CD14-positive monocyte (primary cell): ENCODE results near the gene LGI2. TPM values are rescaled to one million over a fixed set of nuclear protein-coding genes. Genes with fewer than 3 reads are reported as not detected.

Experiments
- DNase-seq, 3 donors: peaks; one replicate each; pipeline ENCODE4 v3.0.0-alpha.2; 2011 to 2022
- H2AFZ ChIP-seq: 2 replicates; pipeline ENCODE4 v1.6.0; 2012; ENCODE audit warnings: mild to moderate bottlenecking, low read depth, low read length, inconsistent platforms; ENCODE audit not compliant: insufficient read depth, poor library complexity, severe bottlenecking
- H3K27ac ChIP-seq, 2 donors: 1 replicate in 1 of 2; 2 replicates in 1 of 2; pipeline ENCODE4 v1.5.1; 2012 to 2013; ENCODE audit warnings: low read length in 2 of 2, control low read depth in 1 of 2, inconsistent platforms in 1 of 2, low read depth in 1 of 2, mild to moderate bottlenecking in 1 of 2
- H3K27me3 ChIP-seq, 2 donors: one replicate each; pipeline versions ENCODE4 v1.6.0 to v1.6.1; 2011 to 2013; ENCODE audit warnings: low read length in 2 of 2; ENCODE audit not compliant: control insufficient read depth in 2 of 2, insufficient read depth in 2 of 2
- H3K36me3 ChIP-seq, 2 donors: replicated peaks in 1 of 2; 1 replicate in 1 of 2; 2 replicates in 1 of 2; pipeline versions ENCODE4 v1.5.1 to v1.6.1; 2012 to 2013; ENCODE audit warnings: low read length in 2 of 2, control low read depth in 1 of 2, inconsistent platforms in 1 of 2, mild to moderate bottlenecking in 1 of 2; ENCODE audit not compliant: insufficient read depth in 2 of 2, control insufficient read depth in 1 of 2
- H3K4me1 ChIP-seq, 2 donors: 1 replicate in 1 of 2; 2 replicates in 1 of 2; pipeline versions ENCODE4 v1.5.1 to v1.6.1; 2012 to 2013; ENCODE audit warnings: low read length in 2 of 2, control low read depth in 1 of 2, inconsistent platforms in 1 of 2, mild to moderate bottlenecking in 1 of 2, moderate library complexity in 1 of 2; ENCODE audit not compliant: insufficient read depth in 2 of 2, control insufficient read depth in 1 of 2
- H3K4me2 ChIP-seq: replicated peaks from 2 replicates; pipeline ENCODE3; 2012; ENCODE audit warnings: low read length, moderate library complexity, mild to moderate bottlenecking; ENCODE audit not compliant: poor library complexity, severe bottlenecking; ENCODE audit errors: extremely low read depth
- H3K4me3 ChIP-seq, 3 experiments: fragments of 200-600 bp in 1 of 3; sonication (generic) in 1 of 3; replicated peaks in 1 of 3; 1 replicate in 2 of 3; 2 replicates in 1 of 3; pipeline ENCODE4 v1.5.1; 2011 to 2013; ENCODE audit warnings: low read length in 3 of 3, mild to moderate bottlenecking in 3 of 3, control low read depth in 2 of 3, low read depth in 2 of 3, inconsistent platforms in 1 of 3, moderate library complexity in 1 of 3
- H3K79me2 ChIP-seq: 2 replicates; pipeline ENCODE4 v1.6.0; 2012; ENCODE audit warnings: mild to moderate bottlenecking, control low read depth, inconsistent platforms, low read length, moderate library complexity; ENCODE audit not compliant: insufficient read depth
- H3K9ac ChIP-seq: 2 replicates; pipeline ENCODE4 v1.6.0; 2017; ENCODE audit warnings: low read length, mild to moderate bottlenecking; ENCODE audit not compliant: insufficient read depth, poor library complexity, severe bottlenecking
- H3K9me3 ChIP-seq, 2 donors: replicated peaks in 1 of 2; 1 replicate in 1 of 2; 2 replicates in 1 of 2; pipeline versions ENCODE4 v1.5.1 to v1.6.1; 2012 to 2013; ENCODE audit warnings: low read length in 2 of 2, control low read depth in 1 of 2; ENCODE audit not compliant: control insufficient read depth in 1 of 2, insufficient read depth in 1 of 2
- H4K20me1 ChIP-seq: 2 replicates; pipeline ENCODE4 v1.6.0; 2012; ENCODE audit warnings: mild to moderate bottlenecking, low read length, control low read depth, moderate library complexity; ENCODE audit not compliant: insufficient read depth
- H3K27ac Mint-ChIP-seq, 7 donors: one replicate each; pipeline ENCODE4 v1.8.0; 2020; ENCODE audit warnings: mild to moderate bottlenecking in 7 of 7, mixed read lengths in 7 of 7, moderate library complexity in 6 of 7, inconsistent platforms in 2 of 7
- H3K27me3 Mint-ChIP-seq, 3 donors: one replicate each; pipeline ENCODE4 v1.8.0; 2021 to 2022; ENCODE audit warnings: low read depth in 3 of 3, mild to moderate bottlenecking in 3 of 3, mixed read lengths in 3 of 3, moderate library complexity in 3 of 3, inconsistent platforms in 1 of 3
- H3K36me3 Mint-ChIP-seq, 2 donors: one replicate each; pipeline ENCODE4 v1.8.0; 2020; ENCODE audit warnings: mixed read lengths in 2 of 2, inconsistent platforms in 1 of 2, mild to moderate bottlenecking in 1 of 2
- H3K4me1 Mint-ChIP-seq: one replicate; pipeline ENCODE4 v1.8.0; 2020; ENCODE audit warnings: mild to moderate bottlenecking, mixed read lengths
- H3K4me3 Mint-ChIP-seq, 2 donors: one replicate each; pipeline ENCODE4 v1.8.0; 2020; ENCODE audit warnings: mild to moderate bottlenecking in 2 of 2, mixed read lengths in 2 of 2, moderate library complexity in 1 of 2
- H3K9me3 Mint-ChIP-seq, 7 donors: one replicate each; pipeline ENCODE4 v1.8.0; 2020 to 2022; ENCODE audit warnings: mixed read lengths in 7 of 7, mild to moderate bottlenecking in 6 of 7, moderate library complexity in 6 of 7, inconsistent platforms in 2 of 7
- WGBS: methylation state at CpG from one replicate; pipeline ENCODE4 v1.1.5; 2013; ENCODE audit warnings: missing lambda C conversion rate; ENCODE audit not compliant: insufficient coverage; 5-methylcytosine and 5-hydroxymethylcytosine counted together
- intact Hi-C, 2 donors: fragments of 100-400 bp; cut with micrococcal nuclease; formaldehyde crosslinking; loops; one replicate each; pipeline versions ENCODE4 v1.15.0 to v1.15.1; 2023
- polyA plus RNA-seq, 3 donors: library from polyadenylated mRNA; depleted of rRNA in 1 of 3; unstranded in 2 of 3; stranded (reverse) in 1 of 3; fragments of 300-500 nt in 2 of 3; fragments of >200 nt in 1 of 3; fragmentation: Illumina TruSeq in 2 of 3; gene quantifications; 1 replicate in 2 of 3; 2 replicates in 1 of 3; pipeline ENCODE4 v1.2.3, GENCODE V29; 2012 to 2021
- TF ChIP-seq, protein P1 (sequence below): fragments of 200-600 bp; IDR thresholded peaks from one replicate; pipeline ENCODE4 v1.8.0; 2022; ENCODE audit warnings: antibody characterized with exemption, mild to moderate bottlenecking

LGI2 gene
- polyA plus RNA-seq, 3 donors = 0.30 to 0.33 TPM; not detected in 1

DNA sequence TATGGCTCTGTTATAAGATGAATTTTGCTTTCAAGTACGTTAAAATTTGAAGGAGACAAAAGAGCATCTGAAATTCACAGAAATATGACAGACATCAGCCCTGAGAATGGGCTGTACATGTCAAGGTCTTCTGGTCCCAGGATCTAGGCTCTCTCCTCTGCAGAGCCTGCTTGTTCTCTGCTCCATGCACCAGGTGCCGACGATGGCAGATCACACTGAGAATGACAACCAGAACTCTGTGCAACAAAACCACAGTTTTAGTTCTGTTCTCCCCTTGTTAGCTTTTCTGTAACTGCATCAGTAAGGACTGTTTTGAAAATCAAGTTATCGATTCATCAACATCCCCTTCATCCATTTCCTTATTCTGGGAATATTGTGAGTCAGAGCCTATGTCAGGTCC is 30.9 kb upstream of the LGI2 start:
- H4K20me1 ChIP-seq = no peaks in the 10 kb centered on the region
- H3K36me3 ChIP-seq = no peaks in the 10 kb centered on the region
- H3K79me2 ChIP-seq = no peaks in the 10 kb centered on the region
- TF ChIP-seq, protein P1, sequence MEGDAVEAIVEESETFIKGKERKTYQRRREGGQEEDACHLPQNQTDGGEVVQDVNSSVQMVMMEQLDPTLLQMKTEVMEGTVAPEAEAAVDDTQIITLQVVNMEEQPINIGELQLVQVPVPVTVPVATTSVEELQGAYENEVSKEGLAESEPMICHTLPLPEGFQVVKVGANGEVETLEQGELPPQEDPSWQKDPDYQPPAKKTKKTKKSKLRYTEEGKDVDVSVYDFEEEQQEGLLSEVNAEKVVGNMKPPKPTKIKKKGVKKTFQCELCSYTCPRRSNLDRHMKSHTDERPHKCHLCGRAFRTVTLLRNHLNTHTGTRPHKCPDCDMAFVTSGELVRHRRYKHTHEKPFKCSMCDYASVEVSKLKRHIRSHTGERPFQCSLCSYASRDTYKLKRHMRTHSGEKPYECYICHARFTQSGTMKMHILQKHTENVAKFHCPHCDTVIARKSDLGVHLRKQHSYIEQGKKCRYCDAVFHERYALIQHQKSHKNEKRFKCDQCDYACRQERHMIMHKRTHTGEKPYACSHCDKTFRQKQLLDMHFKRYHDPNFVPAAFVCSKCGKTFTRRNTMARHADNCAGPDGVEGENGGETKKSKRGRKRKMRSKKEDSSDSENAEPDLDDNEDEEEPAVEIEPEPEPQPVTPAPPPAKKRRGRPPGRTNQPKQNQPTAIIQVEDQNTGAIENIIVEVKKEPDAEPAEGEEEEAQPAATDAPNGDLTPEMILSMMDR = no peak
- H3K4me2 ChIP-seq = no peak overlapping the region
- WGBS = 87% methylated on average over 3 of the region's 4 CpGs
- no peak overlapping the region for H3K4me3 Mint-ChIP-seq
- H3K27ac ChIP-seq = no peak overlapping the region
- no peak for DNase-seq
- peaks cover 0 to 2% (median 1%) of the 10 kb centered on the region in 3 donors for H3K27me3 Mint-ChIP-seq
- H3K9ac ChIP-seq = no peak overlapping the region
- no peaks in the 10 kb centered on the region for H3K27me3 ChIP-seq
- no peaks in the 10 kb centered on the region for H3K9me3 ChIP-seq
- H3K36me3 Mint-ChIP-seq = no peaks in the 10 kb centered on the region
- no peaks in the 10 kb centered on the region for H3K4me1 ChIP-seq
- no peak overlapping the region for H3K4me3 ChIP-seq
- H3K9me3 Mint-ChIP-seq = peaks cover 0 to 6% (median 0%) of the 10 kb centered on the region in 7 donors
- intact Hi-C loops = no loop called here
- no peak overlapping the region for H2AFZ ChIP-seq
- H3K4me1 Mint-ChIP-seq = no peaks in the 10 kb centered on the region
- no peak overlapping the region for H3K27ac Mint-ChIP-seq

DNA sequence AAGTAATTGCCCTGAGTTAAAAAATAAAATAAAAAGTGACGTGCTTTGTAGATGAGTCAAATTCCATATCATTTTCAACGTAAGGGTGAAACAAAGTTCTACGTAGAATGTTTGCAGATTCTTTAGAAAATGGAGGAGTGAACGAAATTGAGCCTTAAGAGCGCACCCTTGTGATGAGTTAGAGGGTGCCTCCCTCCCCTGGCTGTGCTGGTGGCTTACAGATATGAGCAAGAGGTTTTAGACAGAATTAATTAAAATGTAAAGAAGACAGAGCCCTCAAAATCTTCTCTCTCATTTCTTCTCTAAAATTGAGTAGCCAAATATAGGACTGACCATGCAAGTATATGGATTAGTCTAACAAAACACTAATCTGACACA is 30.2 kb upstream of the LGI2 start:
- intact Hi-C loops = no loop called here
- Mint-ChIP-seq H3K36me3 (no peaks in the 10 kb centered on the region), H3K27me3 (peaks cover 0 to 2% (median 1%) of the 10 kb centered on the region in 3 donors), H3K9me3 (peaks cover 0 to 5% (median 0%) of the 10 kb centered on the region in 7 donors), H3K4me3 (no peak overlapping the region), H3K4me1 (no peaks in the 10 kb centered on the region), H3K27ac (no peak overlapping the region)
- WGBS = 100% methylated on average over 1 of the region's 5 CpGs
- DNase-seq = no peak
- H2AFZ ChIP-seq = no peak overlapping the region
- no peak overlapping the region for H3K27ac ChIP-seq
- H3K4me2 ChIP-seq = no peak overlapping the region
- H3K9ac ChIP-seq = no peak overlapping the region
- no peaks in the 10 kb centered on the region for H3K79me2 ChIP-seq
- H4K20me1 ChIP-seq = no peaks in the 10 kb centered on the region
- no peaks in the 10 kb centered on the region for H3K4me1 ChIP-seq
- no peak overlapping the region for H3K4me3 ChIP-seq
- no peaks in the 10 kb centered on the region for H3K36me3 ChIP-seq
- TF ChIP-seq, protein P1 = no peak
- no peaks in the 10 kb centered on the region for H3K9me3 ChIP-seq
- no peaks in the 10 kb centered on the region for H3K27me3 ChIP-seq
